Measurements from ENCODE around the gene DTL. TPM values are rescaled to one million over a fixed set of nuclear protein-coding genes. Genes with fewer than 3 reads are reported as not detected.

Gene DTL
- total RNA-seq, 1 donor from 2014 or later: 76.6 TPM

DNA sequence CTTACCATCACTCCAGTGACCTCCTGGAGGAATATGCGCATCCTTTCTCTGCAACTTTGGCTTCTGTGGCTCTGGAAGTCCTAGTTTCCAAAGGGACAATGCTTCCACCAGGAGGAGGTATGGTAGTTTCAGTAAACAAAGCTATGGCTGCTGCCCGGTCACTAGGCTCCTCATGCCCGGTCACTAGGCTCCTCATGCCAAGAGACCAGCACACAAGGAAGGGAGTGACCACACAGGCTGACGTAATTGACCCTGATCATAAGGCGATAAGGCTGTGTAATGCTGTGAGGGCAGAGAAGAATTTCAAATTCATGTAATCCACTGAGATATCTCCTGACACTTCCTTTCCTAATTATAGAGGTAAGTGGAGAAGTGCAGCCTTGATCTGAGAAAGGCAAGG lies 102.9 kb downstream of the DTL start:
- H3F3A ChIP-seq (ENCODE audit: low read depth): no peaks in the 10 kb centered on the region
- H3K9me3 ChIP-seq (ENCODE audit: low read depth): no peaks in the 10 kb centered on the region
- H3K27ac Mint-ChIP-seq: no peak overlapping the region
- no peaks in the 10 kb centered on the region for H3K4me1 ChIP-seq
- H3K79me2 ChIP-seq (ENCODE audit: low read depth): no peaks in the 10 kb centered on the region
- peaks cover 18% of the 10 kb centered on the region for H3K9me3 Mint-ChIP-seq
- no peak overlapping the region for H2AFZ ChIP-seq (replicated peaks)
- H3K4me1 Mint-ChIP-seq: no peaks in the 10 kb centered on the region
- H4K20me1 ChIP-seq (ENCODE audit: low read depth): no peaks in the 10 kb centered on the region
- no peak overlapping the region for H3K27ac ChIP-seq
- H3K27me3 Mint-ChIP-seq (ENCODE audit: insufficient read depth, low read depth): peaks cover 2% of the 10 kb centered on the region
- H3K36me3 ChIP-seq: no peaks in the 10 kb centered on the region
- no peak overlapping the region for H3K4me3 ChIP-seq
- TF ChIP-seq EZH2phosphoT487 (IDR thresholded peaks at IDR 0.05) (no peak), EZH2 (IDR thresholded peaks at IDR 0.05) (no peak), CTCF (IDR thresholded peaks at IDR 0.05) (no peak)
- no peak overlapping the region for H3K9ac ChIP-seq
- H3K36me3 Mint-ChIP-seq: peaks cover 31% of the 10 kb centered on the region
- no peak for DNase-seq (ENCODE audit: low spot score)
- no peak overlapping the region for H3K4me3 Mint-ChIP-seq
- no peak overlapping the region for H3K4me2 ChIP-seq
- no peaks in the 10 kb centered on the region for H3K27me3 ChIP-seq

DNA sequence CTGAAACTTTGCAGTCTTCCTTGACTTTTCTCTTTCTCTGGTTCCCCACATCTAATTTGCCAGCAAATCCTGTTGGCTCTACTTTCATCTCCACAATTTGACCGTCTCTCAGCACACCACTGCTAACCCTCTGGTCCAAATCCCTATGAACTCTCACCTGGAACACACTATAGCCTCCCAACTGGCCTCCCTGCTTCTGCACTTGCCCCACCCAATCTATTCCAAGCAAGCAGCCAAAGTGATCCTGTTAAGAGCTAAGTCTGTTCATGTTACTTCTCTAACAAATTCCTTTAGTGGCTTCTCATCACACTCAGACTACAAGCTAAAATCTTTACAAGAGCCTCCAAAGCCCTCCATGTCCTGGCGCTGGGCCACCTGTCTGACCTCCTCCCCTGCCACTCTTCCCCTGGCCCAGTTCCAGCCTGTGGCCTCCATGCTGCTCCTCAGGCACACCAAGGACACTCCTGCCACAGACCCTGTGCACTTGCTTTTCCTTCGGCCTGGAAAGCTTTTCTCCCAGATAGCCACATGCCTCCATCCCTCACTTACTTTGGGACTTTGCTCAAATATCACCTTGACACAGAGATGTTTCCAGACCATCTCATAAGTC lies 104.1 kb downstream of the DTL start:
- no peaks in the 10 kb centered on the region for H3K27me3 ChIP-seq
- TF ChIP-seq CTCF (IDR thresholded peaks at IDR 0.05) (no peak), EZH2 (IDR thresholded peaks at IDR 0.05) (no peak), EZH2phosphoT487 (IDR thresholded peaks at IDR 0.05) (no peak)
- Mint-ChIP-seq H3K4me1 (no peaks in the 10 kb centered on the region), H3K27ac (no peak overlapping the region), H3K27me3 (ENCODE audit: insufficient read depth, low read depth) (peaks cover 2% of the 10 kb centered on the region), H3K4me3 (no peak overlapping the region), H3K9me3 (peaks cover 14% of the 10 kb centered on the region), H3K36me3 (peaks cover 27% of the 10 kb centered on the region)
- no peak overlapping the region for H2AFZ ChIP-seq (replicated peaks)
- H4K20me1 ChIP-seq (ENCODE audit: low read depth): no peaks in the 10 kb centered on the region
- no peak overlapping the region for H3K9ac ChIP-seq
- no peak overlapping the region for H3K4me2 ChIP-seq
- no peaks in the 10 kb centered on the region for H3K9me3 ChIP-seq (ENCODE audit: low read depth)
- no peak overlapping the region for H3K27ac ChIP-seq
- H3K36me3 ChIP-seq: no peaks in the 10 kb centered on the region
- H3K4me3 ChIP-seq: no peak overlapping the region
- H3K4me1 ChIP-seq: no peaks in the 10 kb centered on the region
- no peak for DNase-seq (ENCODE audit: low spot score)
- H3F3A ChIP-seq (ENCODE audit: low read depth): no peaks in the 10 kb centered on the region
- H3K79me2 ChIP-seq (ENCODE audit: low read depth): no peaks in the 10 kb centered on the region

- no peak overlapping the region for H3K4me3 ChIP-seq
- no peaks in the 10 kb centered on the region for H4K20me1 ChIP-seq (ENCODE audit: low read depth)
- no peaks in the 10 kb centered on the region for H3F3A ChIP-seq (ENCODE audit: low read depth)
- H3K9ac ChIP-seq: no peak overlapping the region
- no peaks in the 10 kb centered on the region for H3K4me1 Mint-ChIP-seq
- no peak overlapping the region for H3K27ac Mint-ChIP-seq
- no peak overlapping the region for H3K27ac ChIP-seq
- H3K79me2 ChIP-seq (ENCODE audit: low read depth): no peaks in the 10 kb centered on the region
- no peak overlapping the region for H3K4me2 ChIP-seq
- H3K27me3 Mint-ChIP-seq (ENCODE audit: insufficient read depth, low read depth): peaks cover 2% of the 10 kb centered on the region
- TF ChIP-seq EZH2phosphoT487 (IDR thresholded peaks at IDR 0.05) (no peak), CTCF (IDR thresholded peaks at IDR 0.05) (no peak), EZH2 (IDR thresholded peaks at IDR 0.05) (no peak)
- H3K4me3 Mint-ChIP-seq: no peak overlapping the region
- H3K27me3 ChIP-seq: no peaks in the 10 kb centered on the region
- no peak overlapping the region for H2AFZ ChIP-seq (replicated peaks)
- no peak for DNase-seq (ENCODE audit: low spot score)
- H3K9me3 ChIP-seq (ENCODE audit: low read depth): no peaks in the 10 kb centered on the region
- H3K4me1 ChIP-seq: no peaks in the 10 kb centered on the region
- peaks cover 2% of the 10 kb centered on the region for H3K9me3 Mint-ChIP-seq
- no peaks in the 10 kb centered on the region for H3K36me3 ChIP-seq
- H3K36me3 Mint-ChIP-seq: peaks cover 12% of the 10 kb centered on the region
Measured at GRCh38 chr1:212141404-212141803, 105.9 kb downstream of the DTL start.
